CD8-positive, alpha-beta memory T cell (primary cell): Measurements from ENCODE around the gene FAS. TPM values are rescaled to one million over a fixed set of nuclear protein-coding genes. Genes with fewer than 3 reads are reported as not detected.

Source experiments
- CTCF ChIA-PET: fragments of 350-600 bp; sonication (Branson Sonifier 250); formaldehyde crosslinking; loops from one replicate; lab custom pipeline; 2021; ENCODE audit warnings: antibody characterized with exemption; lab: Charles Lee
- POLR2A ChIA-PET: fragments of 350-600 bp; sonication (Branson Sonifier 250); formaldehyde crosslinking; loops from one replicate; lab custom pipeline; 2021; ENCODE audit warnings: antibody characterized with exemption; lab: Charles Lee
- DNase-seq, 5 donors: peaks; one replicate each; pipeline versions ENCODE4 v3.0.0 to v3.0.0-alpha.2; 2020 to 2022; ENCODE audit warnings: mixed read lengths in 1 of 5
- H3K27ac ChIP-seq: one replicate; pipeline ENCODE4 v1.7.0; 2013; ENCODE audit warnings: low read depth, mild to moderate bottlenecking, low read length, moderate library complexity
- H3K27me3 ChIP-seq: 2 replicates; pipeline ENCODE4 v1.7.0; 2013; ENCODE audit warnings: low read length, mild to moderate bottlenecking; ENCODE audit not compliant: insufficient read depth, poor library complexity, severe bottlenecking
- H3K36me3 ChIP-seq: 2 replicates; pipeline ENCODE4 v1.7.0; 2013; ENCODE audit warnings: mild to moderate bottlenecking, low read length, moderate library complexity; ENCODE audit not compliant: insufficient read depth
- H3K4me1 ChIP-seq: 2 replicates; pipeline ENCODE4 v1.7.0; 2013; ENCODE audit warnings: mild to moderate bottlenecking, low read length, moderate library complexity; ENCODE audit not compliant: insufficient read depth
- H3K4me3 ChIP-seq: 2 replicates; pipeline ENCODE4 v1.7.0; 2013; ENCODE audit warnings: mild to moderate bottlenecking, low read length
- H3K9me3 ChIP-seq: 2 replicates; pipeline ENCODE4 v1.7.0; 2013; ENCODE audit warnings: mild to moderate bottlenecking, low read length
- H3K27ac Mint-ChIP-seq, 8 donors: one replicate each; pipeline ENCODE4 v1.8.0; 2020 to 2021; ENCODE audit warnings: mixed read lengths in 8 of 8, mild to moderate bottlenecking in 6 of 8, inconsistent platforms in 3 of 8, moderate library complexity in 3 of 8
- H3K27me3 Mint-ChIP-seq, 2 donors: one replicate each; pipeline ENCODE4 v1.8.0; 2020 to 2021; ENCODE audit warnings: mixed read lengths in 2 of 2, mild to moderate bottlenecking in 1 of 2, moderate library complexity in 1 of 2
- H3K36me3 Mint-ChIP-seq, 3 donors: one replicate each; pipeline ENCODE4 v1.8.0; 2020 to 2021; ENCODE audit warnings: mixed read lengths in 3 of 3, inconsistent platforms in 1 of 3, mild to moderate bottlenecking in 1 of 3
- H3K4me1 Mint-ChIP-seq, 3 donors: one replicate each; pipeline ENCODE4 v1.8.0; 2020 to 2021; ENCODE audit warnings: mixed read lengths in 3 of 3, inconsistent platforms in 1 of 3, mild to moderate bottlenecking in 1 of 3
- H3K4me3 Mint-ChIP-seq, 7 donors: one replicate each; pipeline ENCODE4 v1.8.0; 2020 to 2021; ENCODE audit warnings: mixed read lengths in 7 of 7, mild to moderate bottlenecking in 6 of 7, moderate library complexity in 4 of 7, inconsistent platforms in 2 of 7
- H3K9me3 Mint-ChIP-seq, 5 donors: one replicate each; pipeline ENCODE4 v1.8.0; 2020 to 2022; ENCODE audit warnings: mixed read lengths in 5 of 5, mild to moderate bottlenecking in 3 of 5, moderate library complexity in 2 of 5, inconsistent platforms in 1 of 5
- polyA plus RNA-seq: library from polyadenylated mRNA; unstranded; fragments of 300-500 nt; fragmentation: Illumina TruSeq; gene quantifications from one replicate; pipeline ENCODE4 v1.2.3, GENCODE V29; 2021
- total RNA-seq, 2 experiments: library from RNA; stranded (reverse); gene quantifications; one replicate each; pipeline ENCODE4 v1.2.3, GENCODE V29; 2021

The FAS gene
- total and polyA plus RNA-seq, 3 experiments from 2014 or later, result 41.6 to 78.5 (median 77.9) TPM

DNA sequence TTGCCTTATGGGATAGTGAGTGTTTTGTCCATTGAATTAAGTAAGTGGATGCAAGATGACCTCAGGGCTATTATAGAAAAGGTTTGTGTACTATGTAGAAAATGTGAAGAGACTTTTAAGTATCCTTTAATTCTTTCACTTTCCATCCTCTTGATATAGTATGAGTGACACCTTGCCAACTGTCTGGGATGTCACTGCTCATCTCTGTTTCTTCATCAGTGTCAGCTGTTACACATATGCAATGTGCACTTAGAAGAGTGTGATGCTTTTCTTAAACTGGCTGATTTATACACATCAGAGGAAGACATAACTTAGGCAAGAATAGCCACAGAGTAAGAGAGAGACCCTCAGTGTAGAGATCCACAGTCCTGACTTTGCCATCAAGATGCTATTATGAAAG, 29.3 kb upstream of the FAS start:
- H3K4me3 Mint-ChIP-seq, result no peak overlapping the region
- no peak overlapping the region for H3K4me3 ChIP-seq
- no peak for DNase-seq
- peaks cover 17% of the 10 kb centered on the region for H3K4me1 ChIP-seq
- H3K27ac Mint-ChIP-seq, result no peak overlapping the region
- H3K36me3 ChIP-seq, result no peaks in the 10 kb centered on the region
- no peaks in the 10 kb centered on the region for H3K27me3 ChIP-seq
- no peaks in the 10 kb centered on the region for H3K27me3 Mint-ChIP-seq
- ChIA-PET POLR2A (no interaction called here), CTCF (interaction anchor here (1.2 kb wide), 1 partner anchor 27 kb away, joined by 4 read pairs; no protein-coding TSS in a partner anchor)
- H3K9me3 ChIP-seq, result no peaks in the 10 kb centered on the region
- H3K27ac ChIP-seq, result no peak overlapping the region
- H3K4me1 Mint-ChIP-seq, result peaks cover 21 to 27% (median 27%) of the 10 kb centered on the region in 3 donors
- H3K36me3 Mint-ChIP-seq, result no peaks in the 10 kb centered on the region
- no peaks in the 10 kb centered on the region for H3K9me3 Mint-ChIP-seq

DNA sequence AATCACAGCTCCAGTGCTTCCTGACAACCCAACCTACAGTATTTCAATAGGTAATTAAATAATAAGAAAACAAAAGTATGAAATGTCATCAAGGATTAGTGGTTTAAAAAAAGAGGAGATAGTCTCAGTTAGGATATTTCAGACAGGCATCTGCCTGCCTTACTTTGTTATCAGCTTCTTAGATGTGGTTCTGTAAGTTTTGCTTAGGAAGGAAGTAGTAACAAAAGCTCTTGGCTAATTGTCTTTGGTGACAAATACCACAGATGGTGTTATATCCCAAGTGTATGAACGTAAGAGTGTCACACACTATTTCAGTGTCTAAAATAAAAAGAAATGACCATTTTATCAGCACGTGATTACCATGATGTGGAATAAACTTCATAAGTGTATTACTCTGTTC, 28.3 kb upstream of the FAS start:
- Histone ChIP-seq H3K36me3 (no peaks in the 10 kb centered on the region), H3K4me1 (peaks cover 17% of the 10 kb centered on the region), H3K9me3 (no peaks in the 10 kb centered on the region), H3K27ac (no peak overlapping the region), H3K4me3 (no peak overlapping the region), H3K27me3 (no peaks in the 10 kb centered on the region)
- peak overlapping the region in 5 of 8 donors; percentile 25 to 72 (median 54) for H3K27ac Mint-ChIP-seq
- no peaks in the 10 kb centered on the region for H3K27me3 Mint-ChIP-seq
- DNase-seq, result peak in 2 of 5 donors; percentile 13 to 20
- no peaks in the 10 kb centered on the region for H3K36me3 Mint-ChIP-seq
- peak overlapping the region in 6 of 7 donors; percentile 8 to 42 (median 28) for H3K4me3 Mint-ChIP-seq
- peaks cover 21 to 27% (median 27%) of the 10 kb centered on the region in 3 donors for H3K4me1 Mint-ChIP-seq
- H3K9me3 Mint-ChIP-seq, result no peaks in the 10 kb centered on the region
- ChIA-PET POLR2A (interaction anchor here (0.6 kb wide), 2 partner anchors 13 to 70 kb away, joined by 3 read pairs; no protein-coding TSS in a partner anchor), CTCF (interaction anchor here (1.5 to 2.0 kb wide), 2 partner anchors 25 to 29 kb away, joined by 5 to 7 read pairs; partner anchors contain the start of gene FAS)

DNA sequence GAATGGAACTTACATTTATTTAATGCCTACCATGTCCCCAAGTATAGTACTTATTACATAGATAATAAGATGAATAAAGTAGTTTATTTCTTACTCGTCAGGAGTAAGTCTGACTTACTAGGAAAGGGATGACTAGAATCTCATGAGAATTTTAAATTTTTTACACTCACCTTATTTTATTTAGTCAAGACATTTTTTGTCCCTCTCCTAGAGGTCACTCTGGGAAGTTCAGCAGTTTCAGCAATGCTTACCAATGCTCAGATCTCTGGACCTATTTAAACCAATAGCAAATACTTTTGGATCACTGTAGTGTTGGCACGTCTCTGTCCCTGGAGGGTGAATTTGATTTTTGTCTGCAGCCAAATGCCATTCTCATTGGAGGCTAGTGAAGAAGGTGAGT, 27.3 kb upstream of the FAS start:
- Mint-ChIP-seq H3K4me1 (peaks cover 21 to 27% (median 27%) of the 10 kb centered on the region in 3 donors), H3K36me3 (no peaks in the 10 kb centered on the region), H3K9me3 (no peaks in the 10 kb centered on the region), H3K27me3 (no peaks in the 10 kb centered on the region), H3K4me3 (no peak overlapping the region), H3K27ac (no peak overlapping the region)
- Histone ChIP-seq H3K27ac (no peak overlapping the region), H3K4me1 (peaks cover 17% of the 10 kb centered on the region), H3K9me3 (no peaks in the 10 kb centered on the region), H3K36me3 (no peaks in the 10 kb centered on the region), H3K27me3 (no peaks in the 10 kb centered on the region), H3K4me3 (no peak overlapping the region)
- CTCF ChIA-PET, result interaction anchor here (0.8 to 2.0 kb wide), 3 partner anchors 24 to 31 kb away, joined by 3 to 7 read pairs (median 5); partner anchors contain the start of gene FAS
- POLR2A ChIA-PET, result no interaction called here
- no peak for DNase-seq

DNA sequence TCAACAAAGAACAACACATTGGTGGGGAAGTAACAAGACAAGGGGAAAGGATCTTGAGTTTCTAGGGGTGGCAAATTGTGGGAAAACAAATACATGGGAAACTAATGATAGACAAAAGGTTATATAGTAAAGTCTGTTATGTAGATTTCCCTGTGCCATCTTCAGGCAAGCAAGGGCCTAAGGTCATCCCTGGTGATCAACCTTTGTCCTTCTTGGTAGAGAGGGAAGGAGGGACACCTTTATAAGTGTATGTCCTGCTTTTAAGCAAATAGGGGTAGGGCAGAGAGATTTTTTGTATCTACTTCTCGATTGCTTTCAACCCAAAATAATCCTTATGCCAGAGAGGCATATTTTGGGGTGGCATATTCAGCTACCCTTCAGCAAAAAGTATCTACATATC, 26.2 kb upstream of the FAS start:
- POLR2A ChIA-PET, result no interaction called here

DNA sequence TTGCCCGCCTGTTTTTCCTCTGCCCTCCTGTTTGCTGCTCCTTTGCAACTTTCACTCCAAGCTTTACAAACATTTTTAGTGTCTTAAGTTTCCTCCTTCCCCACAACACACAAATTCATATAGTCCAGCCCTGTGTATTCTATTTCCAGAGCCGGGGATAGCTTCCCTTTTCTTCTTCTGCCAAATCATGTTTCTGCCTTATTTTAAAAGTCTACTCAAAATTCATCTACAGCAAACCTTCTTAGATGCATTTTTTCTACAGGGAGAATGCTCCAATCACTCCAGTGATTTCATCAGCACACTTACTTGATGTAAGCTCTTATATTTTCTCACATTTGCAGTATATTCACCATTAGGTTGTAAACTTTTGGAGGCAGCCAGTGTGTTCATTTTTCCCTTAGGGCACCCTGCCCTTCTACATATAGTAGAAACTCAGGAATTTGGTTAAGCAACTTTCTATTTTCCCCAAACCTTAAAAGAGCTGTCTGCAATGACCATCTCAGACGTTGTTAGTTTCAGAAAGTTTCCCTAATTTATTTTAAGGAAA, 25.7 kb upstream of the FAS start:
- DNase-seq, result no peak
- Mint-ChIP-seq H3K4me3 (no peak overlapping the region), H3K36me3 (no peaks in the 10 kb centered on the region), H3K27ac (no peak overlapping the region), H3K27me3 (no peaks in the 10 kb centered on the region), H3K4me1 (peaks cover 21 to 27% (median 27%) of the 10 kb centered on the region in 3 donors), H3K9me3 (no peaks in the 10 kb centered on the region)
- peaks cover 17% of the 10 kb centered on the region for H3K4me1 ChIP-seq
- no peaks in the 10 kb centered on the region for H3K36me3 ChIP-seq
- POLR2A ChIA-PET, result no interaction called here
- H3K27ac ChIP-seq, result no peak overlapping the region
- H3K9me3 ChIP-seq, result no peaks in the 10 kb centered on the region
- no peak overlapping the region for H3K4me3 ChIP-seq
- CTCF ChIA-PET, result interaction anchor here (1.2 kb wide), 1 partner anchor 18 kb away, joined by 4 read pairs; no protein-coding TSS in a partner anchor
- H3K27me3 ChIP-seq, result no peaks in the 10 kb centered on the region

More for the DNA sequence above, 26.2 kb upstream of the FAS start:
- no peak for DNase-seq
- Mint-ChIP-seq H3K27me3 (no peaks in the 10 kb centered on the region), H3K4me3 (no peak overlapping the region), H3K36me3 (no peaks in the 10 kb centered on the region), H3K9me3 (no peaks in the 10 kb centered on the region), H3K4me1 (peaks cover 21 to 27% (median 27%) of the 10 kb centered on the region in 3 donors), H3K27ac (no peak overlapping the region)
- Histone ChIP-seq H3K36me3 (no peaks in the 10 kb centered on the region), H3K4me1 (peaks cover 17% of the 10 kb centered on the region), H3K4me3 (no peak overlapping the region), H3K9me3 (no peaks in the 10 kb centered on the region), H3K27ac (no peak overlapping the region), H3K27me3 (no peaks in the 10 kb centered on the region)
- CTCF ChIA-PET, result interaction anchor here (1.2 kb wide), 1 partner anchor 18 kb away, joined by 4 read pairs; no protein-coding TSS in a partner anchor

GRCh38 chr10:88966797-88967196, 23.8 kb upstream of the FAS start:
- POLR2A ChIA-PET, result no interaction called here
- no peaks in the 10 kb centered on the region for H3K36me3 Mint-ChIP-seq
- Histone ChIP-seq H3K4me1 (peaks cover 12% of the 10 kb centered on the region), H3K27ac (no peak overlapping the region), H3K27me3 (no peaks in the 10 kb centered on the region), H3K9me3 (no peaks in the 10 kb centered on the region), H3K36me3 (no peaks in the 10 kb centered on the region), H3K4me3 (no peak overlapping the region)
- no peaks in the 10 kb centered on the region for H3K27me3 Mint-ChIP-seq
- H3K4me1 Mint-ChIP-seq, result peaks cover 11 to 13% (median 12%) of the 10 kb centered on the region in 3 donors
- H3K27ac Mint-ChIP-seq, result peak overlapping the region in 1 of 8 donors; percentile 18
- H3K4me3 Mint-ChIP-seq, result no peak overlapping the region
- CTCF ChIA-PET, result no interaction called here
- H3K9me3 Mint-ChIP-seq, result no peaks in the 10 kb centered on the region
- no peak for DNase-seq

DNA sequence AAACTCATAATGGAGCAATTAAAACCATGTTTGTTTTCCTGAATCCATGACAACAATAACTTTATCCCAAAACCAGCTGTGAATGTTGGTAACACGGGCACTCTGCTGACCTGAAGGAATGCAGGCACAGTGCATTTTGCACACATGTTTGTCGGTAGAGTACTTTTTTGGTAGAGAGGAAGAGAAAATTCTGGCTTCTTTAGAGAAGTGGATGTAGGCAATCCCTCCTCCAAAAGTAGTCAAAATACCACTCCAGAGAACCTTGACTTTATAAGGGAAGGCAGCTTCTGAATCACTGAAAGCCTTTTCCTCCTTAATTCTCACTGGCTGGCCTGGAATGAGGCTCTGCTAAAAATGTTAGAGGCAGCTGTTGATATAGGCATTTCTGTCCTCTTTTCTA, 22.2 kb upstream of the FAS start:
- Histone ChIP-seq H3K4me1 (no peaks in the 10 kb centered on the region), H3K4me3 (no peak overlapping the region), H3K36me3 (no peaks in the 10 kb centered on the region), H3K27ac (no peak overlapping the region), H3K9me3 (no peaks in the 10 kb centered on the region), H3K27me3 (no peaks in the 10 kb centered on the region)
- no peak overlapping the region for H3K27ac Mint-ChIP-seq
- no peak overlapping the region for H3K4me3 Mint-ChIP-seq
- no peak for DNase-seq
- no peaks in the 10 kb centered on the region for H3K36me3 Mint-ChIP-seq
- CTCF ChIA-PET, result no interaction called here
- peaks cover 0 to 2% of the 10 kb centered on the region in 2 donors for H3K27me3 Mint-ChIP-seq
- H3K9me3 Mint-ChIP-seq, result no peaks in the 10 kb centered on the region
- H3K4me1 Mint-ChIP-seq, result peaks cover 0 to 3% (median 0%) of the 10 kb centered on the region in 3 donors
- POLR2A ChIA-PET, result no interaction called here

- peaks cover 0 to 2% of the 10 kb centered on the region in 2 donors for H3K27me3 Mint-ChIP-seq
- no peak overlapping the region for H3K4me3 Mint-ChIP-seq
- Histone ChIP-seq H3K9me3 (no peaks in the 10 kb centered on the region), H3K4me3 (no peak overlapping the region), H3K4me1 (peaks cover 17% of the 10 kb centered on the region), H3K36me3 (no peaks in the 10 kb centered on the region), H3K27ac (no peak overlapping the region), H3K27me3 (no peaks in the 10 kb centered on the region)
- ChIA-PET CTCF (interaction anchor here (0.8 kb wide), 1 partner anchor 16 kb away, joined by 3 read pairs; no protein-coding TSS in a partner anchor), POLR2A (no interaction called here)
- H3K27ac Mint-ChIP-seq, result no peak overlapping the region
- no peak for DNase-seq
- H3K4me1 Mint-ChIP-seq, result peaks cover 18 to 22% (median 22%) of the 10 kb centered on the region in 3 donors
- H3K9me3 Mint-ChIP-seq, result no peaks in the 10 kb centered on the region
- peaks cover 0 to 2% (median 0%) of the 10 kb centered on the region in 3 donors for H3K36me3 Mint-ChIP-seq
These were observed 19.2 kb upstream of the FAS start for GRCh38 chr10:88971221-88972061.
